HepG2 (cell line): ENCODE measurements around the gene TTC21B.

Source experiments
- FIP1L1 ChIP-seq: fragments of 200-400 bp; formaldehyde crosslinking; IDR thresholded peaks from 2 replicates; pipeline ENCODE4 v1.6.1; 2018; ENCODE audit warnings: low read depth, mild to moderate bottlenecking, low read length, moderate library complexity, borderline replicate concordance; ENCODE audit not compliant: insufficient read depth
- HIC2 ChIP-seq: sonication (generic); formaldehyde crosslinking; IDR thresholded peaks from 2 replicates; pipeline ENCODE4 v1.9.0; 2022; ENCODE audit warnings: low read depth, missing genetic modification reagents
- TARDBP ChIP-seq: sonication (generic); formaldehyde crosslinking; IDR thresholded peaks from 2 replicates; pipeline ENCODE4 v1.8.0; 2022; ENCODE audit warnings: mild to moderate bottlenecking, missing genetic modification reagents

GRCh38 chr2:165952741-165953211 lies 800 bp downstream of the TTC21B start:
- TF ChIP-seq FIP1L1 = no peak
- no peak for TF ChIP-seq HIC2 (CRISPR knock-in tag)
- no peak; the same call in 1 of the 2 replicates for TF ChIP-seq TARDBP (CRISPR knock-in tag)
